Natural killer cell treated with Interleukin-12 subunit alpha and Interleukin-12 subunit beta and Interleukin-15 and Interleukin-18, amount 100 ng/mL, for 72 hours (primary cell): ENCODE data around the gene SSBP4. TPM values are rescaled to one million over a fixed set of nuclear protein-coding genes. Genes with fewer than 3 reads are reported as not detected.

Experiments used
- ATAC-seq, 2 donors: fragments of 150-1000 bp; cut with Tn5 transposase in 1 of 2; sonication (Bioruptor Pico), chemical (Tn5 transposase) in 1 of 2; 2 replicates each; pipeline ENCODE4 v1.10.0; 2021
- DNase-seq: peaks from one replicate; pipeline ENCODE4 v3.0.0; 2022; ENCODE audit warnings: low spot score
- H3K27ac Mint-ChIP-seq, 2 donors: 1 replicate in 1 of 2; 2 replicates in 1 of 2; pipeline ENCODE4 v1.8.0; 2022; ENCODE audit warnings: mixed read lengths in 2 of 2, mild to moderate bottlenecking in 1 of 2, moderate library complexity in 1 of 2
- H3K27me3 Mint-ChIP-seq, 2 donors: 1 replicate in 1 of 2; 2 replicates in 1 of 2; pipeline ENCODE4 v1.8.0; 2022; ENCODE audit warnings: mixed read lengths in 2 of 2
- H3K36me3 Mint-ChIP-seq: one replicate; pipeline ENCODE4 v1.8.0; 2022; ENCODE audit warnings: mixed read lengths
- H3K4me1 Mint-ChIP-seq, 2 donors: 1 replicate in 1 of 2; 2 replicates in 1 of 2; pipeline ENCODE4 v1.8.0; 2022; ENCODE audit warnings: low read depth in 2 of 2, mixed read lengths in 2 of 2, mild to moderate bottlenecking in 1 of 2
- H3K4me3 Mint-ChIP-seq: one replicate; pipeline ENCODE4 v1.8.0; 2022; ENCODE audit warnings: mixed read lengths
- H3K9me3 Mint-ChIP-seq: 2 replicates; pipeline ENCODE4 v1.8.0; 2022; ENCODE audit warnings: mixed read lengths
- total RNA-seq, 2 donors: library from RNA; stranded (reverse); gene quantifications; one replicate each; pipeline ENCODE4 v1.2.3, GENCODE V29; 2022

SSBP4 gene
- total RNA-seq, 2 donors from 2014 or later = 112 to 271 TPM

DNA sequence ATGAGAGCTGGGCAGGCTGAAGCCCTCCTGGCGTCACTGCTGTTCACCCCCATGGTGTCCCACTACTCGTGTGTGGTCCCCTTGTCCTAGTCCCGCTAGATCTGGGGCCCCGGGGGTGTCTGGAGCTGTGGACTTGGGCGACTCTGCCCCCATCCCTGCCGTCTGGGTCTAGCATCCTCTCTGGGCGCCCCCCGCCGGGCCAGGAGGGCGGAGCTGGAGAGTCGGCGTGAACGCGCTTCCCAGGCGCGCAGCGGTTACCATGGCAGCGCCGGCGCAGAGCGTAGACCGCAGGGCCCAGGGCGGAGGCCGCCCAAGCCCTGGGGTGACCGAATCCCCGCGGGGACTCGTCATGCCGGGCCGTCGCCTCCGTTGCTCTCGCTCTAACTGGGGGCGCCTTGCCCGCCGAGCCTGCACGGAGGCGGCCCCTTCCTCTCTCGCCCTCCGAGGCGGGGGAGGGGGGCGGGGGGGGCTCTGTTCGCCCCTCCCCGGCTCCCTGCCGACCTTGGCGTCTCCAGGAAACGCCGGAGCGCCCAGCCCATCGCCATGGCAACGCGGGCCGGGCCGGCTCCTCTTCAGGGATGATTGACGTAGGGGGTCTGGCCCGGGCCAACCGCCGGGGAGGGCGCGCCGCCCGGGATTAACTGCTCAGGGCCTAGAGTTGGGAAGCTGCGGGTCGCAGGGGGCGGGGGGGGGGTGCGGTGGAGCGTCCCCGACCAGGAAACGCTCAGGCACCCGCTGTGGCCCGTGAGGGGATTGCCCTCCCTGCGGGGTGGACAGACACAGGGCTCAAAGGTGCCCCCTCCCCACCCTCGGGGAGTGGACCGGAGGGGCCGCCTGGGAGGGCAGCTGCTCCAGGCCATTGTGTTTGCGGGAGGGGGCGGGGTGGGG is 9.8 kb downstream of the SSBP4 start:
- Mint-ChIP-seq H3K4me1 (peaks cover 4 to 10% of the 10 kb centered on the region in 2 donors), H3K27ac (peak overlapping the region in 1 of 2 donors; percentile 51), H3K4me3 (peak overlapping the region; percentile 41), H3K27me3 (no peaks in the 10 kb centered on the region), H3K36me3 (no peaks in the 10 kb centered on the region), H3K9me3 (no peaks in the 10 kb centered on the region)
- DNase-seq (peak; percentile 87), ATAC-seq (peak; percentile 88 to 92)

- Mint-ChIP-seq H3K4me1 (peaks cover 4 to 13% of the 10 kb centered on the region in 2 donors), H3K27ac (peak overlapping the region in 1 of 2 donors; percentile 51), H3K27me3 (no peaks in the 10 kb centered on the region), H3K36me3 (no peaks in the 10 kb centered on the region), H3K9me3 (no peaks in the 10 kb centered on the region), H3K4me3 (peak overlapping the region; percentile 6)
- ATAC-seq (peak in 1 of 2 donors; percentile 6), DNase-seq (no peak)
These were observed 10.7 kb downstream of the SSBP4 start for GRCh38 chr19:18429717-18430416.

DNA sequence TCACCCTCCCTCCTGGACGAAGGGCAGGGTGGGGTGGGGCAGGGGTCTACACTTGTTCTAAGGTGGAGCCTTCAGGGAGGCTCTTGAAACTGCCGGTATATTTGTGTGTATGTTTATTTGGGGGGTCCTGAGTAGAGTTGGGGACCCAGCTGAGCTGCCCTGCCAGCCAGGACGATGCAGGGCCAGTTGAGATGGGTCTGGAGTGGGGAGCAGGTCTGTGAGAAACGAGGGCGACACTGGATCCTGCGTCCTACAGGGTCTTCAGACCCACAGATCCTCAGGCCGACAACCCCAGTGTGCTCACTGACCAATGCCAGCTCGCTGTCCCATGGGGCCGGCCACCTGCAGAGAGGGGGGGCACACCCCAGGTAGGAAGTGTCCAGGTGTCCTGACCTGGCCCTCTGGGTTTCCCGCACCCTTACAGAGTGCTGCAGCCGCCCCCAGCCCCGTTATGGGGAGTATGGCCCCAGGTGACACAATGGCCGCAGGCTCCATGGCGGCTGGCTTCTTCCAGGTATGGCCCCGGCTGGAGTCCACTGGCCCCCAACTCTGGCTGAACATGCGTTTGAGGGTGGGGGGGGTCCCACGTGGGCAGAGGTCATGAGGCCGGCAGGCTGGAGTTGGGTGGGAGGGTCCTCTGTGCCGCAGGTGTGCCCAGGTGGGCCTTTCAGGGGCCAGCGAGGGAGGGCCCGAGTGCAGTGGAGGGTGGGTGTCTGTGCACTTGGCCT is 11.4 kb downstream of the SSBP4 start:
- Mint-ChIP-seq H3K36me3 (no peaks in the 10 kb centered on the region), H3K27ac (peak overlapping the region in 1 of 2 donors; percentile 51), H3K27me3 (no peaks in the 10 kb centered on the region), H3K4me1 (peaks cover 4 to 13% of the 10 kb centered on the region in 2 donors), H3K4me3 (no peak overlapping the region), H3K9me3 (no peaks in the 10 kb centered on the region)
- ATAC-seq (no peak), DNase-seq (no peak)

DNA sequence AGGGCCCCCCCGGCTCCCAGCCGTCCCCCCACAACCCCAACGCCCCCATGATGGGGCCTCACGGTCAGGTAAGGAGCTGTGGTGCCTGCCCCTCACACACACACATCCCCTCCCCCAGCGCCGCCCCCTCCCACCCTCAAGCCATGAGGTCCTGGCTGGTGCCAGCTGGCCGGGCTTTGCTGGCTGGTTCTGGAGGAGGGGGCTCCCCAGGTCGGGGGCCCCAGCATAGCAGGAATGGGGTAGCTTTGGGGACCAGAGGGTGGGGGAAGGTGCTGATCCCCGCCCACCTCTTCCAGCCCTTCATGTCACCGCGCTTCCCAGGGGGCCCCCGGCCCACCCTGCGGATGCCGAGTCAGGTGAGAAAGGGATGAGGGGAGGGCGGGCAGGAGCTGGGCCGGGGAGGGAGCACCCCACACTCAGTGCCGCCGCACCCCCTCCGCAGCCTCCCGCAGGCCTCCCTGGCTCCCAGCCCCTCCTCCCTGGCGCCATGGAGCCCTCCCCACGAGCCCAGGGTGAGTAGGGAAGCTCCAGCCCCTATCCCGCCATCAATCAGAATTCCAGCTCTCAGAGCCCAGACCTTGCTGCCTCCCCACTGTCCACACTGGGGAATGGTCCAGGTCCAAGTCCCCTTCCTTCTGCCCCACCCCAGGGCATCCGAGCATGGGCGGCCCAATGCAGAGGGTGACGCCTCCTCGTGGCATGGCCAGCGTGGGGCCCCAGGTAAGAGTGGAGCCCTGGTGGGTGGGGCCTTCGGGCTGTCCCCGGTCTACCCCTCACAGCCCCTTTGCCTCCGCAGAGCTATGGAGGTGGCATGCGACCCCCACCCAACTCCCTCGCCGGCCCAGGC is 12.4 kb downstream of the SSBP4 start:
- Mint-ChIP-seq H3K4me3 (peak overlapping the region; percentile 12), H3K36me3 (no peaks in the 10 kb centered on the region), H3K9me3 (no peaks in the 10 kb centered on the region), H3K4me1 (peaks cover 0 to 13% of the 10 kb centered on the region in 2 donors), H3K27ac (peak overlapping the region in 1 of 2 donors; percentile 35), H3K27me3 (no peaks in the 10 kb centered on the region)
- DNase-seq = no peak
- no peak for ATAC-seq

- ATAC-seq (no peak), DNase-seq (no peak)
- no peaks in the 10 kb centered on the region for H3K9me3 Mint-ChIP-seq
- H3K27ac Mint-ChIP-seq = peak overlapping the region in 1 of 2 donors; percentile 35
- H3K27me3 Mint-ChIP-seq = no peaks in the 10 kb centered on the region
- no peaks in the 10 kb centered on the region for H3K36me3 Mint-ChIP-seq
- H3K4me1 Mint-ChIP-seq = peaks cover 0 to 13% of the 10 kb centered on the region in 2 donors
- H3K4me3 Mint-ChIP-seq = peak overlapping the region; percentile 12
These were observed 13.2 kb downstream of the SSBP4 start for GRCh38 chr19:18432275-18433014.

DNA sequence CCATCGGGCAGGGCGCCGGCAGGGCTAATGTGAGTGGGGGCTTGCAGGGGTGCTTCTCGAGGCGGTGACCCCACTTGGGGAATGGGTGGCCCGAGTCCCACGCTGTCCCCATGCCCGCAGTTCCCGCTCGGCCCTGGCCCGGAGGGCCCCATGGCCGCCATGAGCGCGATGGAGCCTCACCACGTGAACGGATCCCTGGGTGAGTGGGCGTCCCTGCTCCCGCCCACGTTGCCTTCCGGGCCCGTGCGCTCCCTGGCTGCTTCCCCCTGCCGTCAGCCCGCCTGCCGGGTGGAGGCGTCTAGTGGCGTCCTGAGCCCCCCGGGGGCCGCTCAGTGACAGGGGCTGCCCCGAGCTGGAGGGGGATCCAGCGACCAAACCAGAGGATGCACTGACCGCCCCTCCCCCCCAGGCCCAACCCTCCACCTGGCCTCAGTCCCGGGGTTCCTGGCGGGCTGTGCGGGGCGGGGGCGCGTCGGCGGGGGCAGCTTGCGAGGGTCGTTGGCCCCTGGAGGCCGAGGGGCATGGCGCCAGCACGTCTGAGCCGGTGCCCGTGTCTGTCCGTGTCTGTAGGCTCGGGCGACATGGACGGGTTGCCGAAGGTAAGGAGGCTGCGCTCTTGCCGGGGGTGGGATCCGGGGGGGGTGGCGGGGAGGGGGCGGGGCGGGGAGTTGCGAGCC is 14.0 kb downstream of the SSBP4 start:
- ATAC-seq (no peak), DNase-seq (no peak)
- Mint-ChIP-seq H3K9me3 (no peaks in the 10 kb centered on the region), H3K36me3 (no peaks in the 10 kb centered on the region), H3K4me3 (no peak overlapping the region), H3K27ac (no peak overlapping the region), H3K4me1 (peaks cover 0 to 13% of the 10 kb centered on the region in 2 donors), H3K27me3 (no peaks in the 10 kb centered on the region)

DNA sequence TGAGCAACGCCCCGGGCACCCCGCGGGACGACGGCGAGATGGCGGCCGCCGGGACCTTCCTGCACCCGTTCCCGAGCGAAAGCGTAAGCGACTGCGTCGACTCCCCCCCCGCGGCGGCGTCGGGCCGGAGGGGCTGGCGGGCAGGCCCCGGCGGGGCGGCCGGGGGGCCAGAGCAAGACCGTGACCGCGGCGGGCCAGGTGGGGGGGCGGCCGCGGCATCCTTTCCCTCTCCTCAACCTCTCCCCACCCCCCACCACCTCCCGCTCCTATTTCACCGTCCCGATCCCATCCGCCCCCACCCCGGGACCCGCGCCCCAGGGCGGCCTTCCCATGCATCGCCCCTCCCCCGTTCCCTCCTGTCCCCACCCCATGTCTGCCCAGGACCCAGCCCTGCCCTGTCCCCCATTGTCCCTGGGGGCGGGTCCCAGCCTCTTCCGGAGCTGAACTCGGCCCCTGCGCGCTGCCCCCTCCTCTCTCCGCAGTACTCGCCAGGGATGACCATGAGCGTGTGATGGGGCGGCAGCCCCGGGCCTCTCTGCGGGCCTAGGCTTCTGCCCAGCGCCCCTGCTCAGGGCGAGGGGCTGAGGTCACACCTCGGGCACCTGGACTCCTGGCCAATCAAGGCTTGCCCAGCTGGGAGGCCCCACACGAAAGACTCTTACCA is 14.7 kb downstream of the SSBP4 start:
- Mint-ChIP-seq H3K4me1 (peaks cover 0 to 13% of the 10 kb centered on the region in 2 donors), H3K4me3 (no peak overlapping the region), H3K36me3 (no peaks in the 10 kb centered on the region), H3K27ac (peak overlapping the region in 1 of 2 donors; percentile 70), H3K9me3 (no peaks in the 10 kb centered on the region), H3K27me3 (no peaks in the 10 kb centered on the region)
- ATAC-seq = no peak
- DNase-seq = no peak

- H3K4me3 Mint-ChIP-seq = no peak overlapping the region
- peak overlapping the region in 1 of 2 donors; percentile 70 for H3K27ac Mint-ChIP-seq
- H3K4me1 Mint-ChIP-seq = peaks cover 0 to 18% of the 10 kb centered on the region in 2 donors
These were observed 15.4 kb downstream of the SSBP4 start for GRCh38 chr19:18434411-18435175.

GRCh38 chr19:18435178-18435841 is 16.1 kb downstream of the SSBP4 start:
- Mint-ChIP-seq H3K9me3 (no peaks in the 10 kb centered on the region), H3K4me3 (no peak overlapping the region), H3K27me3 (no peaks in the 10 kb centered on the region), H3K36me3 (no peaks in the 10 kb centered on the region), H3K27ac (no peak overlapping the region), H3K4me1 (peaks cover 0 to 17% of the 10 kb centered on the region in 2 donors)
- ATAC-seq = no peak
- no peak for DNase-seq

More at GRCh38 chr19:18434411-18435175, 15.4 kb downstream of the SSBP4 start:
- no peaks in the 10 kb centered on the region for H3K9me3 Mint-ChIP-seq
- no peak for ATAC-seq
- no peaks in the 10 kb centered on the region for H3K27me3 Mint-ChIP-seq
- H3K36me3 Mint-ChIP-seq = no peaks in the 10 kb centered on the region
- no peak for DNase-seq

DNA sequence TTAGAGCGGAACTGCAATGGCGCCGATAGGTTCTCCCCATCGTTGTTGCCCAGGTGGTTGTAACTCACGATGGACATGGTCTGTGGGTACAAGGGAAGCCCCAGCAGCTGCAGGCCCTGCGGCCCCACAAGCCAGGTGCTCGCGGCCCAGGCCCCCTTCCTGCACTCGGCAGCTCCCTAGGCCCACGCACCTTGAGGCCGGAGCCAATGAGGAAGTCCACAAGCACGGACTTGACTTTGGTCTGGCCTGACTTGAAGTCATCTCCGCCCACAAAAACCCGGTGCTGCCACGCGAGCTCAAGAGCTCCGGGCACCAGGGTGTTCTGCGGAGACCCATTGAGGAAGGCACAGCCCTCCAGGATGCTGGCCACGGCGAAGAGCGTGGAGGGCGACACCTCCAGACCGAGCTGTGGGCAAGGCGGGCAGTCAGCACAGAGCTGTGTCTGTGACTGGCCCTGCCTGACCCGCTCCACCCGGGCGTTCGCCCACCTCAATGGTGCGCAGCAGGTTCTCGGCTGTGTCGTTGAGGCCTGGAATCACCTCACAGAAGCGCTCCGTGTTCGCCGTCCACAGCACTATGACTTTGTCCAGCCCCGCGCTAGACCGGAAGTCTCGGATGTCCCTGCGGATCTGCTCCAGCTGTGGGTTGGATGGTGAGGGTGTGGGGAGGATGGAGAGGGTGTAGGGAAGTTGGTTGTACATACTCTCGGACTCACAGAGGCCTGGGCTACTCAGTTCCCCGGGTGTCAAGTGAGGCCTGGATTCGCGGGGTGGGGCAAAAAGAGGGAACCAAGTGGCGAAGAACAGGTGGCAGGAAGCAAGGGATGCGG is 16.9 kb downstream of the SSBP4 start:
- no peak overlapping the region for H3K27ac Mint-ChIP-seq
- peaks cover 0 to 21% of the 10 kb centered on the region in 2 donors for H3K4me1 Mint-ChIP-seq
- ATAC-seq (no peak), DNase-seq (no peak)
- H3K27me3 Mint-ChIP-seq = no peaks in the 10 kb centered on the region
- H3K9me3 Mint-ChIP-seq = no peaks in the 10 kb centered on the region
- H3K4me3 Mint-ChIP-seq = peak overlapping the region; percentile 59
- no peaks in the 10 kb centered on the region for H3K36me3 Mint-ChIP-seq
